HepG2 (cell line): ENCODE results near the gene SLX9. TPM values are rescaled to one million over a fixed set of nuclear protein-coding genes. Genes with fewer than 3 reads are reported as not detected.

Experiments
- ARNT2 ChIP-seq: sonication (generic); formaldehyde crosslinking; IDR thresholded peaks from 2 replicates; pipeline ENCODE4 v1.8.0; 2022; ENCODE audit warnings: mild to moderate bottlenecking, low read depth, missing genetic modification reagents, moderate library complexity
- BRD4 ChIP-seq: sonication (generic); formaldehyde crosslinking; IDR thresholded peaks from 2 replicates; pipeline ENCODE4 v1.4.0; 2020; ENCODE audit warnings: missing genetic modification reagents
- CBX2 ChIP-seq, 2 experiments: fragments of 200-600 bp in 1 of 2; sonication (generic); formaldehyde crosslinking in 1 of 2; IDR thresholded peaks; 2 replicates each; pipeline versions ENCODE4 v1.7.0 to v1.8.1; 2018 to 2022; ENCODE audit warnings: low read depth in 2 of 2, low read length in 1 of 2, mild to moderate bottlenecking in 1 of 2, missing genetic modification reagents in 1 of 2
- CCDC6 ChIP-seq: sonication (generic); formaldehyde crosslinking; IDR thresholded peaks from 2 replicates; pipeline ENCODE4 v1.8.1; 2022; ENCODE audit warnings: mild to moderate bottlenecking, missing genetic modification reagents, moderate library complexity
- CREB1 ChIP-seq, 2 experiments: fragments of 450-650 bp in 1 of 2; IDR thresholded peaks; 2 replicates each; pipeline ENCODE4 v1.6.1; 2016 to 2017; ENCODE audit warnings: control low read depth in 1 of 2, mild to moderate bottlenecking in 1 of 2, missing compliant biosample characterization in 1 of 2, missing genetic modification characterization in 1 of 2
- DMAP1 ChIP-seq: IDR thresholded peaks from 2 replicates; pipeline ENCODE4 v1.6.1; 2016
- KDM3A ChIP-seq: IDR thresholded peaks from 2 replicates; pipeline ENCODE4 v1.6.1; 2018; ENCODE audit warnings: low read depth, missing compliant biosample characterization
- KLF12 ChIP-seq: sonication (generic); formaldehyde crosslinking; IDR thresholded peaks from 2 replicates; pipeline ENCODE4 v1.4.0; 2020; ENCODE audit warnings: missing genetic modification reagents, borderline replicate concordance
- NCOR1 ChIP-seq: fragments of 200-600 bp; sonication (generic); IDR thresholded peaks from 2 replicates; pipeline ENCODE4 v1.7.0; 2017; ENCODE audit warnings: antibody characterized with exemption, low read length, borderline replicate concordance
- NFYC ChIP-seq: IDR thresholded peaks from 2 replicates; pipeline ENCODE4 v1.6.1; 2016; ENCODE audit warnings: missing genetic modification reagents, missing compliant biosample characterization
- SOX6 ChIP-seq, 2 experiments: fragments of 450-650 bp in 1 of 2; sonication (generic) in 1 of 2; formaldehyde crosslinking in 1 of 2; IDR thresholded peaks; 2 replicates each; pipeline versions ENCODE4 v1.4.0 to v1.6.1; 2017 to 2020; ENCODE audit warnings: antibody characterized with exemption in 1 of 2, mild to moderate bottlenecking in 1 of 2, missing genetic modification reagents in 1 of 2
- SP1 ChIP-seq, 2 experiments: fragments of 450-650 bp in 1 of 2; sonication (generic) in 1 of 2; formaldehyde crosslinking in 1 of 2; IDR thresholded peaks; 2 replicates each; pipeline versions ENCODE4 v1.4.0 to v1.6.1; 2016 to 2020; ENCODE audit warnings: missing genetic modification reagents in 1 of 2
- TAF1 ChIP-seq: sonication (generic); formaldehyde crosslinking; IDR thresholded peaks from 2 replicates; pipeline ENCODE4 v1.4.0; 2020; ENCODE audit warnings: missing genetic modification reagents
- TBP ChIP-seq: sonication (generic); formaldehyde crosslinking; IDR thresholded peaks from 2 replicates; pipeline ENCODE4 v1.5.0; 2020; ENCODE audit warnings: missing genetic modification reagents
- ZBTB43 ChIP-seq: sonication (generic); formaldehyde crosslinking; conservative IDR thresholded peaks from 2 replicates; pipeline ENCODE4 v1.4.0; 2020; ENCODE audit warnings: missing genetic modification reagents
- ZFX ChIP-seq: sonication (generic); formaldehyde crosslinking; IDR thresholded peaks from 2 replicates; pipeline ENCODE4 v1.4.0; 2020; ENCODE audit warnings: mild to moderate bottlenecking, low read depth, missing genetic modification reagents, moderate library complexity
- ZNF10 ChIP-seq: sonication (generic); formaldehyde crosslinking; IDR thresholded peaks from 2 replicates; pipeline ENCODE4 v1.4.0; 2020; ENCODE audit warnings: mild to moderate bottlenecking, low read depth, missing genetic modification reagents, borderline replicate concordance
- ZNF281 ChIP-seq: sonication (generic); formaldehyde crosslinking; IDR thresholded peaks from 2 replicates; pipeline ENCODE4 v1.4.0; 2020; ENCODE audit warnings: missing genetic modification reagents, borderline replicate concordance
- ZNF512 ChIP-seq: sonication (generic); formaldehyde crosslinking; IDR thresholded peaks from 2 replicates; pipeline ENCODE4 v1.4.0; 2020; ENCODE audit warnings: mild to moderate bottlenecking, missing genetic modification reagents
- ZNF543 ChIP-seq: sonication (generic); formaldehyde crosslinking; IDR thresholded peaks from 2 replicates; pipeline ENCODE4 v1.4.0; 2020; ENCODE audit warnings: mild to moderate bottlenecking, missing genetic modification reagents
- ZNF670 ChIP-seq: sonication (generic); formaldehyde crosslinking; IDR thresholded peaks from 2 replicates; pipeline ENCODE4 v1.8.0; 2022; ENCODE audit warnings: mild to moderate bottlenecking, missing genetic modification reagents, borderline replicate concordance
- ZNF709 ChIP-seq: sonication (generic); formaldehyde crosslinking; IDR thresholded peaks from 2 replicates; pipeline ENCODE4 v1.5.0; 2020; ENCODE audit warnings: mild to moderate bottlenecking, missing genetic modification reagents
- ZNF746 ChIP-seq: sonication (generic); formaldehyde crosslinking; IDR thresholded peaks from 2 replicates; pipeline ENCODE4 v1.8.0; 2022; ENCODE audit warnings: mild to moderate bottlenecking, missing genetic modification reagents
- polyA plus RNA-seq, 8 experiments: library from polyadenylated mRNA; depleted of rRNA in 3 of 8; stranded (reverse) in 7 of 8; unstranded in 1 of 8; fragments of >200 nt; fragmentation: Illumina TruSeq in 4 of 8; extraction: Trizol in 4 of 8; gene quantifications; 2 replicates each; pipeline versions ENCODE4 v1.2.1 to v1.2.3, GENCODE V29; 2011 to 2016; ENCODE audit warnings: low read depth in 4 of 8, missing spikeins in 1 of 8, mixed read lengths in 1 of 8; ENCODE audit not compliant: insufficient read depth in 1 of 8
- total RNA-seq, 5 experiments: library from RNA; depleted of rRNA; stranded (reverse); fragments of >200 nt; fragmentation: Illumina TruSeq; extraction: Trizol; gene quantifications; 2 replicates each; pipeline ENCODE4 v1.2.3, GENCODE V29; 2016; ENCODE audit warnings: low read depth in 1 of 5

SLX9 gene
- total and polyA plus RNA-seq, 2 of the 13 experiments (the other 11 are each of a cell fraction or from before 2014, with no cell fraction given), result 21.0 to 47.1 TPM

- TF ChIP-seq ZBTB43 (peak; percentile 76; the same call in 1 of the 2 replicates), BRD4 (CRISPR knock-in tag) (peak; percentile 81), ZNF10 (CRISPR knock-in tag) (no peak), ZFX (peak; percentile 91), ZNF543 (CRISPR knock-in tag) (no peak; the same call in 1 of the 2 replicates), SP1 (IDR thresholded peaks at IDR 0.05) (no peak), SP1 (CRISPR knock-in tag; IDR thresholded peaks at IDR 0.05) (peak; percentile 50; the same call in 1 of the 2 replicates), NCOR1 (no peak), ZNF746 (peak; percentile 74), ARNT2 (CRISPR knock-in tag) (peak; percentile 86; the same call in 1 of the 2 replicates), CREB1 (IDR thresholded peaks at IDR 0.05) (no peak), CREB1 (CRISPR knock-in tag; IDR thresholded peaks at IDR 0.05) (no peak), ZNF670 (peak; percentile 90), CBX2 (IDR thresholded peaks at IDR 0.05; ENCODE audit: low read depth, low read length) (no peak), CBX2 (CRISPR knock-in tag; IDR thresholded peaks at IDR 0.05; ENCODE audit: low read depth) (no peak), NFYC (0 out of 2 replicates have a peak, but pooled peaks have one; percentile 12), ZNF512 (CRISPR knock-in tag) (no peak), KDM3A (peak; percentile 94), ZNF709 (CRISPR knock-in tag) (no peak), ZNF281 (peak; percentile 90; the same call in 1 of the 2 replicates), KLF12 (CRISPR knock-in tag) (peak; percentile 86; the same call in 1 of the 2 replicates), TAF1 (peak; percentile 46; the same call in 1 of the 2 replicates), DMAP1 (0 out of 2 replicates have a peak, but pooled peaks have one; percentile 40), SOX6 (IDR thresholded peaks at IDR 0.05) (no peak), SOX6 (CRISPR knock-in tag; IDR thresholded peaks at IDR 0.05) (peak; percentile 71), TBP (0 out of 2 replicates have a peak, but pooled peaks have one; percentile 2), CCDC6 (CRISPR knock-in tag) (peak; percentile 73; the same call in 1 of the 2 replicates)
Observed at GRCh38 chr21:45013260-45013841, 73.5 kb downstream of the SLX9 start (continued).
